Right lobe of liver (tissue), 6 donors: ENCODE results near the gene SETX. TPM values are rescaled to one million over a fixed set of nuclear protein-coding genes. Genes with fewer than 3 reads are reported as not detected.
A peak's percentile ranks its signal among the peaks of the same experiment; 100 is the strongest.
"Not testable (repeated sequence)": the region's sequence is repeated elsewhere in the genome, so short reads cannot be mapped to it uniquely, and the experiment has no call there.

Source experiments
- ATAC-seq, 4 donors: fragments of 200-7000 bp; cut with Tn5 transposase; one replicate each; pipeline ENCODE4 v1.9.1; 2020; ENCODE audit warnings: mild to moderate bottlenecking in 4 of 4, moderate library complexity in 4 of 4
- DNase-seq, 3 donors: peaks; one replicate each; pipeline ENCODE4 v3.0.0-alpha.2; 2020
- H3K27ac ChIP-seq, 3 donors: fragments of 200-600 bp; one replicate each; pipeline ENCODE4 v1.8.0; 2022
- H3K27me3 ChIP-seq, 2 donors: fragments of 200-600 bp; one replicate each; pipeline ENCODE4 v1.8.0; 2022
- H3K36me3 ChIP-seq, 4 donors: fragments of 200-600 bp; sonication (generic) in 1 of 4; one replicate each; pipeline versions ENCODE4 v1.5.1 to v1.8.0; 2017 to 2022; ENCODE audit warnings: control low read depth in 1 of 4
- H3K4me1 ChIP-seq, 4 donors: fragments of 200-600 bp; sonication (generic) in 1 of 4; one replicate each; pipeline versions ENCODE4 v1.5.1 to v1.8.0; 2017 to 2022; ENCODE audit warnings: control low read depth in 1 of 4
- H3K4me3 ChIP-seq, 3 donors: fragments of 200-600 bp; one replicate each; pipeline ENCODE4 v1.8.0; 2022
- H3K9me3 ChIP-seq, 4 donors: fragments of 200-600 bp; sonication (generic) in 1 of 4; one replicate each; pipeline versions ENCODE4 v1.5.1 to v1.8.0; 2017 to 2022; ENCODE audit warnings: control low read depth in 1 of 4
- CTCF ChIP-seq, 4 donors: fragments of 200-600 bp in 3 of 4; fragments of 450-650 bp in 1 of 4; IDR thresholded peaks; one replicate each; pipeline versions ENCODE4 v1.5.1 to v1.8.0; 2016 to 2022; ENCODE audit warnings: antibody characterized with exemption in 4 of 4, mild to moderate bottlenecking in 2 of 4
- POLR2A ChIP-seq: fragments of 450-650 bp; IDR thresholded peaks from one replicate; pipeline ENCODE4 v1.6.1; 2017; ENCODE audit warnings: antibody characterized with exemption, mild to moderate bottlenecking
- WGBS: methylation state at CpG from one replicate; pipeline ENCODE4 v1.1.6; 2018; ENCODE audit warnings: low coverage, low lambda C conversion rate; ENCODE audit not compliant: insufficient coverage; ENCODE audit errors: missing lambda C conversion rate; 5-methylcytosine and 5-hydroxymethylcytosine counted together
- intact Hi-C, 2 donors: fragments of 100-400 bp; cut with DNase I; formaldehyde crosslinking; loops; one replicate each; pipeline versions ENCODE4 v1.11.2 to v1.14.1; 2022
- total RNA-seq, 6 experiments: library from RNA; depleted of rRNA in 2 of 6; stranded (reverse); fragments of >200 nt in 2 of 6; fragmentation: NEBNext Ultra II Directional in 3 of 6; extraction: Animal tissue kit (Norgen Biotek cat#: 25700) in 3 of 6; gene quantifications; one replicate each; pipeline versions ENCODE4 v1.1.0 to v1.2.4, GENCODE V29; 2016 to 2023
- donor health status: DM: no; HTN: yes; CAD: no.
- donor health status: DM: no; HTN: no; CAD: no.
- donor health status: DM: no; HTN: no; CAD: no.
- donor health status: DM: no; HTN: yes; CAD: no.
- donor health status: DM: no; HTN: yes; CAD: no.

SETX gene
- total RNA-seq, 6 experiments from 2014 or later = 17.4 to 28.8 (median 25.0) TPM

- peaks cover 0 to 93% (median 56%) of the 10 kb centered on the region in 4 donors for H3K36me3 ChIP-seq
- H3K4me3 ChIP-seq = no peak overlapping the region
- no peaks in the 10 kb centered on the region for H3K27me3 ChIP-seq
- no peak for DNase-seq
- no peaks in the 10 kb centered on the region for H3K4me1 ChIP-seq
- no peak for TF ChIP-seq POLR2A
- TF ChIP-seq CTCF (IDR thresholded peaks at IDR 0.05) = no peak
- no peak for ATAC-seq
- H3K9me3 ChIP-seq = no peaks in the 10 kb centered on the region
- H3K27ac ChIP-seq = no peak overlapping the region
- 91% methylated on average over 7 of the region's 7 CpGs for WGBS
- intact Hi-C loops = loop anchor here in 1 of 2 donors (10.0 kb wide), 1 partner anchor 51 kb away; no protein-coding TSS in a partner anchor
These were observed 70.9 kb downstream of the SETX start for GRCh38 chr9:132283863-132284262.

- Histone ChIP-seq H3K36me3 (peaks cover 0 to 98% (median 55%) of the 10 kb centered on the region in 4 donors), H3K9me3 (no peaks in the 10 kb centered on the region), H3K4me3 (no peak overlapping the region), H3K4me1 (no peaks in the 10 kb centered on the region), H3K27me3 (no peaks in the 10 kb centered on the region), H3K27ac (no peak overlapping the region)
- TF ChIP-seq POLR2A = no peak
- intact Hi-C loops = loop anchor here in 1 of 2 donors (10.0 kb wide), 1 partner anchor 52 kb away; no protein-coding TSS in a partner anchor
- 52% methylated on average over 4 of the region's 4 CpGs for WGBS
- DNase-seq (no peak), ATAC-seq (no peak)
These were observed 71.6 kb downstream of the SETX start for GRCh38 chr9:132283165-132283564.

- no peak for ATAC-seq
- H3K9me3 ChIP-seq = no peaks in the 10 kb centered on the region
- no peaks in the 10 kb centered on the region for H3K4me1 ChIP-seq
- WGBS = 92% methylated on average over 2 of the region's 2 CpGs
- no peak for DNase-seq
- TF ChIP-seq POLR2A = no peak
- no peak for TF ChIP-seq CTCF (IDR thresholded peaks at IDR 0.05)
- H3K27ac ChIP-seq = no peak overlapping the region
- intact Hi-C loops = no loop called here
- peaks cover 15 to 95% (median 54%) of the 10 kb centered on the region in 4 donors for H3K36me3 ChIP-seq
- no peaks in the 10 kb centered on the region for H3K27me3 ChIP-seq
- no peak overlapping the region for H3K4me3 ChIP-seq
These were observed 79.9 kb downstream of the SETX start for GRCh38 chr9:132274861-132275260.

GRCh38 chr9:132269704-132270516 lies 84.9 kb downstream of the SETX start:
- WGBS = 65% methylated on average over 4 of the region's 16 CpGs
- DNase-seq (peak in 1 of 3 donors; percentile 55), ATAC-seq (peak in 3 of 4 donors; percentile 33 to 67 (median 53))
- H3K27me3 ChIP-seq, H3K27ac ChIP-seq, H3K4me1 ChIP-seq, H3K4me3 ChIP-seq, intact Hi-C loops, H3K9me3 ChIP-seq: not testable (repeated sequence)
- peaks cover 5 to 66% (median 32%) of the 10 kb centered on the region in 4 donors for H3K36me3 ChIP-seq

GRCh38 chr9:132268725-132269352 lies 85.9 kb downstream of the SETX start:
- no peak overlapping the region for H3K4me3 ChIP-seq
- H3K27me3 ChIP-seq = no peaks in the 10 kb centered on the region
- intact Hi-C loops = no loop called here
- no peaks in the 10 kb centered on the region for H3K4me1 ChIP-seq
- ATAC-seq (peak; percentile 58 to 82 (median 69)), DNase-seq (peak in 1 of 3 donors; percentile 52)
- TF ChIP-seq POLR2A (no peak), CTCF (IDR thresholded peaks at IDR 0.05) (peak; percentile 56 to 96 (median 94))
- peak overlapping the region in 1 of 3 donors; percentile 0 for H3K27ac ChIP-seq
- whole genome bisulfite sequencing = 35% methylated on average over 8 of the region's 10 CpGs
- H3K9me3 ChIP-seq = no peaks in the 10 kb centered on the region
- peaks cover 6 to 66% (median 35%) of the 10 kb centered on the region in 4 donors for H3K36me3 ChIP-seq
